NCI-H69 (cell line): Measurements from ENCODE around the gene PREX1.

Experiments used
- DNase-seq: peaks from one replicate; lab custom pipeline; 2025; lab: John Stamatoyannopoulos, UW

Gene PREX1

GRCh38 chr20:48735112-48735511, 92.7 kb downstream of the PREX1 start:
- DNase-seq, result no peak

GRCh38 chr20:48734104-48734749, 93.6 kb downstream of the PREX1 start:
- DNase-seq, result no peak

- DNase-seq, result peak; percentile 2
Observed at GRCh38 chr20:48733296-48733790, 94.5 kb downstream of the PREX1 start.

DNA sequence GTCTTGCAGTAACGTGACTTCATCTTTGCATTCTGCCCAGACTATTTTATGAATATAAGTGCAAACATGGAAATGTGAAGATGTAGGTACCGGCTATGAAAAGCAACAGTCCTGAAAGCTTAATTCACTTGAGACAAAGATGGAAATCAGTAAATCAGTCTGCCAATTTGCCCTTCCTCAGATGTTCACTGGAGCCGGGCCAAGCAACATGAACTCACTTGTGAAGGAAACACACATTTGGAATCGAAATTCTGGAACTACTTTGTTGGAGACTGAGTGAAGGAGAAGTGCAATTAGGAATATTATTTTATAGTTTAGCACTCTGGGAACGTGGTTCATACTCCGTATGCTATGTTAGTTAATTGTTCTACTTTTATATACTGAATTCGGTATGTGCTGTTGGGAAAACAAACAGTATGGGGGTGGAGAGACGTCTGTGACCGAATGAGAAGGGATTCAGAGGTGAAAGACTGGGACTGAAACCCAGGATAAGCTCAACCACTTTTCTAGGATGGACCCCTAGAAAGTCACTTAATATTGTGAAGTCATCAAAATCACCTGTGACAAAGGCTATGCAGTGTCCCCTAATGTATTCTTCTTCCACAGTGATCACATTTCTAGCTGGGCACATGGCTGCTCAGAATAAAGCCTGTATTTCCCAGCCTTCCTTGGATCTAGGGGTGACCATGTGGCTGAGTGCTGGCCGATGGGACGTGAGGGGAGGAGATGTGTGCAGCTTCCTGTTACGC, 95.5 kb downstream of the PREX1 start:
- DNase-seq, result no peak

GRCh38 chr20:48731536-48731935, 96.3 kb downstream of the PREX1 start:
- no peak for DNase-seq

- DNase-seq, result no peak
Observed at GRCh38 chr20:48730977-48731376, 96.8 kb downstream of the PREX1 start.

GRCh38 chr20:48729538-48729937, 98.3 kb downstream of the PREX1 start:
- no peak for DNase-seq

GRCh38 chr20:48728042-48728825, 99.6 kb downstream of the PREX1 start:
- peak; percentile 10 for DNase-seq

DNA sequence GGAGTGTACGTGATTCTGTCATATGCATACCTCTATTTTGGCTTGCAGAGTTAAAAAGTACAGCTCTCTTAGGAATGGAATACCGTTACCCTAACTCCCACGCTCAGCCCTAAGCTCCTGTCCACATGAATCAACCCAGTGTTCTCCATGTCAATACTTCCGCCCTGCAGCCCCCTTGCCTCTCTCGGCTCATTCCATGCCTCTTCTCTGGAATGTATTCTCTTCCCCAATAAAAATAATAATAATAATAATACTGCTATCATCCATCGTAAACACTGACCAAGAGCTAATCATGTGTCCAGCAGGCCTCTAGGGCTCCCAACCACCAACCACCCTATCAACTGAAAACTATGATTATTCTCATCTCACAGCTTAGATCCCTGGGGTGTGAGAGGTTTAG, 100.6 kb downstream of the PREX1 start:
- no peak for DNase-seq

DNA sequence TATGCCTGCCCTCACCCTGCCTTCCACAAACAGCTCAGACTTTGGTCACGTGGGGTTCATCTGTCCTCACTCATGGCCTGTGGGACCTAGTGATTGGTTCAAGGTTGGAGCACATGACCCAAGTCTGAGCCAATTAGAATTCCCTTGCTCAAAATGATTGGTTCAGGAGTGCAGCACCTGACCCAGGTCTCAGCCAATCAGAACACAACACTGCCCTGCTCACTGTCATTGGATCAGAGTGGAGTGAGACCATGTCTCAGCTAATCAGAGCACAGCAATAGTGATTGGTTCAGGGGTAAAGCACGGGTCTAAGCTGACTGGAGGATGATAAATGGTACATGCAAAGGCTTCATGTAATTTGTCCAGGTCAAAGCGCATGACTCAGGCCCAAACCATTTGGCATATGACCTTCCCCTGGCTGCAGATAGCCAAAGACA, 102.2 kb downstream of the PREX1 start:
- peak; percentile 22 for DNase-seq

GRCh38 chr20:48724891-48725554, 102.8 kb downstream of the PREX1 start:
- DNase-seq, result no peak

- DNase-seq, result no peak
Observed at GRCh38 chr20:48724382-48724781, 103.4 kb downstream of the PREX1 start.

DNA sequence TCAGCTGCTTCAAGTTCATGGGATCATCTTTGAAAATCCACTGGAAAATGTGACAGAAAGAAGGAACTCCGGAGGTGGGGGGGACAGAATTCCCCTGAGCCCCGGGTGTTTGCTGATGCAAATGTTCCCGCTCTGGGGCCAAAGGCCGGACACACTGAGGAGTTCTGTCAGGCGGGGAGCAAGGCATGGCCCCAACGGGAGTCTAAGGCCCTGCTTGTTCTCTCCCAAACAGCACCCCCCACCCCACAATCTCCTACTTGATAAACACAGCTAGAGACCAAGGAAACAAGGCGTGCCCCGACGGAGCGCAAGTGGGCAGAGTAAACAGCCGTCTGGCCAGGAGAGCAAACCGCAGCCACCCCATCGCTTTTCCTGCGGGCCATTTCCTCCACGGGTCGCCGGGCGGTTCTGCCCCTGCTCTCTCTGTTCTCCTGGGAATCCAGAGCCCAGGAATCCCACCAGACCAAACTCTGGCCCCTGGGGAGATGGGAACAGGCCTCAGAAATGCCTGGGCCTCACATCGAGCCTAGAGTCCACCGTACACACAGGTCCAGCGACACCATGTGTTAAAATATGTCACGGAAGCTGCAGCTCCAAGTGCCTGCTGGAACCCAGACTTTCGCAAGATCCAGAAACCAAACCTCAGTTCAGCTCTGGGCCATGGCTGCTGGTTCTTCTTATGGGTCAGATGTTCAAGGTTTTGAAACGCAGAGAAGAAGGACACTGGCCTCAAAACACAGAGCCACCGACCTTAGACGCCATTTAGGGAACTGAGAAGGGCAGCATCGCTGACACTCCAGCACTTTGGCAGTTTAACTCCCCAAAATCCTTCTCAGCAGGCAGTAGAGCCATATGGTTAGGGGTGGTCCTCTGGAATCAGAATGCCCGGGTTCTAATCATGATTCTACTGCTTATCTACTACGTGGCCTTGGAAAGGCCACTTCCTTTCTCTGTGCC, 104.2 kb downstream of the PREX1 start:
- peak; percentile 48 for DNase-seq

GRCh38 chr20:48722737-48723191, 105.0 kb downstream of the PREX1 start:
- DNase-seq, result peak; percentile 79

- no peak for DNase-seq
Observed at GRCh38 chr20:48722002-48722731, 105.6 kb downstream of the PREX1 start.

DNA sequence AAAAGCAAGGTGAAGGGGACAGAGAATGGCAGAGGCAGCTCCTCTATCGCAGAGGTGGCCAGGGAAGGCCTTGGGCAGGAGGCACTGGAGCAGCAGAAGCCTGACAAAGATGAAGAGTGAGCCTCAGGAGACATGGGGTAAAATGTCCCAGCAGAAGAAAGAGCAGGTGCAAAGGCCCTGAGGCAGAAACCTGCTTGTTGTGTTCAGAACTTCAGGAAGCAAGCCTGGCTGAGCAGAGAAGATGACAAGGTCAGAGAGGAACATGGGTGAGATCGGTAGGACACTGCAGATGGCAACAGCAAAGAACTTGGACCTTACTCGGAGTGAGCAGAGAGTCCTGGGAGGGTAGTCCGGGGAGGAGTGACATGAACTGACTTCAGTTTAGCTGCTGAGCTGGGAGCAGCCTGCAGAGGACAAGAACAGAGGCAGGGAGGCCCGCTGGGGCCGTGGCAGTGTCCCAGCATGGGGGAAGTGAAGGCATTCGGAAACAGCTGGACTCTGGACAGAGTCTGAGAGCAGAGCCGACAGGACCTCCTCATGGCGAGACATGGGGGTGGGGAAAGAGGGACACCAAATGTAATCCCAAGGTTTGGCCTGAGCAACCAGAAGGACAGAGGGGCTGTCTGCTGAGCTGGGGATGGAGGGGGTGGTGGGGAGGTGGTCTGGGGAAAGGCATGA, 106.3 kb downstream of the PREX1 start:
- no peak for DNase-seq

GRCh38 chr20:48720256-48720985, 107.4 kb downstream of the PREX1 start:
- no peak for DNase-seq

DNA sequence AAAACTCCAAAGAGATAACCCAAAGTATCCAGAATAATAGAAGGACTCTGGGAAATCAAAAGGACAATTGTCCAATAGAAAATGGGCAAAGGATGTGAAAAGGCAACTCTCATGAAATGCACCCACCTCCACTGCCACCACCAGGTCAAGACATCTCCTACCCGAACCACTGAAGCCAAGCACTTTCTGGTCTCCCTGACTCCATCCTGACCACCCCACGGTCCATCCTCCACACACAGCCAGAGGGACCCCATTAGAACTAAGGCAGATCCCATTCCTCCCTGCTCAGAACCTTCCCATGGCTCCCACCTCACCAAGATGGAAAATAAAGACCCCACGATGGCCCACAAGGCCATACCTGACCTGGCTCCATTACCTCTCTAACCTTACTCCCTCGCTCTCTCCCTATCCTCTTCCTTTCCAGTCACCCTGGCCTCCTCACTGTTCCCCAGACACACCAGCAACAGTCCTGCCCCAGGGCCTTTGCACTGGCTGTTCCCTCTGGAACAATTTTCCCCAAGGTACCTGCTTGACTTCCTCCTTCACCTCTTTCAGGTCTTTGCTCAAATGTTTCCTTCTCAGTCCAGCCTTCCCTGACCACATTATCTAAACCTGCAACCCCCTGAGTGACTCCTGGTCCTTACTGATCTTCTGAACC, 108.1 kb downstream of the PREX1 start:
- no peak for DNase-seq
